ENCODE results near the gene ATP5F1C. TPM values are rescaled to one million over a fixed set of nuclear protein-coding genes. Genes with fewer than 3 reads are reported as not detected.

The ATP5F1C gene
- total RNA-seq, 1 experiment from 2014 or later, result 280 TPM

DNA sequence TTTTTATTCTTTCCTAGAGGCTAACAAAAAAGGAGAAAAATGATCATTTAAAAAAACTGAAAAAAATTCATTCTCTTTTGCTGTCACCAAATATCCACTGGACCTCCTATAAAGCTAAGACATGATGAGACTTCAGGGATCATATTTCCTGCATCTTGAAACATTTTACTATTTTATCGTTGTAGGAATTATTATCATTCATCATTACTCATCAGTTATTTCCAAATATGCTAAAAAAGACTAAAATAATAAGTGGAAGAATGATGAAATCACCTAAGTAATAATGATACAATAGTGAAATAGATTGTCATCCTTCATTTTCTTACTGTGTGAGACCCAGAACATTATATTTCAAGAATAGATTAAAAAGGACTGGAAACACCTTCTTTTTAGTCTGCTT lies 58.6 kb downstream of the ATP5F1C start:
- no peak overlapping the region for H2AFZ ChIP-seq (ENCODE audit: low read length)
- H3K27me3 ChIP-seq (ENCODE audit: insufficient read depth, low read length), result no peaks in the 10 kb centered on the region
- no peak overlapping the region for H2BK20ac ChIP-seq (ENCODE audit: low read depth, low read length, poor library complexity, severe bottlenecking)
- no peak overlapping the region for H3K18ac ChIP-seq (ENCODE audit: insufficient read length, low read depth, low read length)
- H3K9me3 ChIP-seq (ENCODE audit: control insufficient read depth, low read depth, low read length), result no peaks in the 10 kb centered on the region
- H4K5ac ChIP-seq (ENCODE audit: insufficient read length, low read depth, low read length), result no peak overlapping the region
- no peak overlapping the region for H3K4me2 ChIP-seq (ENCODE audit: insufficient read depth, insufficient read length, low read length)
- no peak overlapping the region for H2AK5ac ChIP-seq (ENCODE audit: insufficient read length, low read length)
- no peaks in the 10 kb centered on the region for H3K9me3 Mint-ChIP-seq
- H2BK15ac ChIP-seq (ENCODE audit: low read depth, low read length), result no peak overlapping the region
- H4K20me1 ChIP-seq (ENCODE audit: control insufficient read depth, insufficient read depth, insufficient read length), result no peaks in the 10 kb centered on the region
- H3K23ac ChIP-seq (ENCODE audit: insufficient read length, low read depth, low read length), result no peak overlapping the region
- no peak overlapping the region for H3T11ph ChIP-seq (ENCODE audit: low read length)
- no peak overlapping the region for H3K56ac ChIP-seq (ENCODE audit: insufficient read length, low read depth, low read length)
- H3K23me2 ChIP-seq (ENCODE audit: insufficient read length, low read depth, low read length, poor library complexity, severe bottlenecking), result no peaks in the 10 kb centered on the region
- no peak overlapping the region for H3K14ac ChIP-seq (ENCODE audit: insufficient read depth, low read length)
- no peak overlapping the region for H4K91ac ChIP-seq (ENCODE audit: insufficient read length, low read depth, low read length)
- no peak overlapping the region for H2BK12ac ChIP-seq (ENCODE audit: insufficient read length, low read depth, low read length)
- no peak overlapping the region for H2BK120ac ChIP-seq (ENCODE audit: low read depth, low read length, poor library complexity, severe bottlenecking)
- DNase-seq, result no peak
- no CpG with 5 or more reads among the region's 1 CpG for WGBS (ENCODE audit: extremely low coverage, insufficient read length, low lambda C conversion rate)
- no peak overlapping the region for H2BK5ac ChIP-seq (ENCODE audit: insufficient read length, low read length)
- H3K79me1 ChIP-seq (ENCODE audit: insufficient read depth, low read depth, low read length, poor library complexity, severe bottlenecking), result peaks cover 3% of the 10 kb centered on the region
- no peaks in the 10 kb centered on the region for H3K79me2 ChIP-seq (ENCODE audit: insufficient read depth, low read length)
- H3K36me3 Mint-ChIP-seq (ENCODE audit: insufficient read depth in 1 of 3, low read depth in 3 of 3), result no peaks in the 10 kb centered on the region
- H3K4me1 Mint-ChIP-seq, result peaks cover 6 to 12% of the 10 kb centered on the region in 2 experiments; a peak in 2 of 4 replicates
- H3K4me3 Mint-ChIP-seq, result no peak overlapping the region
- H3K4me1 ChIP-seq (ENCODE audit: insufficient read depth, low read length), result no peaks in the 10 kb centered on the region
- H3K9ac ChIP-seq (ENCODE audit: extremely low read depth, insufficient read length, low read length), result no peak overlapping the region
- TF ChIP-seq, protein P1, sequence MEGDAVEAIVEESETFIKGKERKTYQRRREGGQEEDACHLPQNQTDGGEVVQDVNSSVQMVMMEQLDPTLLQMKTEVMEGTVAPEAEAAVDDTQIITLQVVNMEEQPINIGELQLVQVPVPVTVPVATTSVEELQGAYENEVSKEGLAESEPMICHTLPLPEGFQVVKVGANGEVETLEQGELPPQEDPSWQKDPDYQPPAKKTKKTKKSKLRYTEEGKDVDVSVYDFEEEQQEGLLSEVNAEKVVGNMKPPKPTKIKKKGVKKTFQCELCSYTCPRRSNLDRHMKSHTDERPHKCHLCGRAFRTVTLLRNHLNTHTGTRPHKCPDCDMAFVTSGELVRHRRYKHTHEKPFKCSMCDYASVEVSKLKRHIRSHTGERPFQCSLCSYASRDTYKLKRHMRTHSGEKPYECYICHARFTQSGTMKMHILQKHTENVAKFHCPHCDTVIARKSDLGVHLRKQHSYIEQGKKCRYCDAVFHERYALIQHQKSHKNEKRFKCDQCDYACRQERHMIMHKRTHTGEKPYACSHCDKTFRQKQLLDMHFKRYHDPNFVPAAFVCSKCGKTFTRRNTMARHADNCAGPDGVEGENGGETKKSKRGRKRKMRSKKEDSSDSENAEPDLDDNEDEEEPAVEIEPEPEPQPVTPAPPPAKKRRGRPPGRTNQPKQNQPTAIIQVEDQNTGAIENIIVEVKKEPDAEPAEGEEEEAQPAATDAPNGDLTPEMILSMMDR (conservative IDR thresholded peaks at IDR 0.05), result no peak
- H3K27me3 Mint-ChIP-seq (ENCODE audit: low read depth), result no peaks in the 10 kb centered on the region
- no peak overlapping the region for H3K27ac Mint-ChIP-seq
- H4K8ac ChIP-seq (replicated peaks; ENCODE audit: insufficient read length, low read depth, low read length), result no peak overlapping the region
- no peak overlapping the region for H3K27ac ChIP-seq (ENCODE audit: insufficient read length, low read depth, low read length)
- H3K4ac ChIP-seq (ENCODE audit: low read depth, low read length), result no peak overlapping the region

Data from H9 (cell line).